ENCODE data around the gene FAM90A1.
"Not testable (repeated sequence)": the region's sequence is repeated elsewhere in the genome, so short reads cannot be mapped to it uniquely, and the experiment has no call there.

DNA sequence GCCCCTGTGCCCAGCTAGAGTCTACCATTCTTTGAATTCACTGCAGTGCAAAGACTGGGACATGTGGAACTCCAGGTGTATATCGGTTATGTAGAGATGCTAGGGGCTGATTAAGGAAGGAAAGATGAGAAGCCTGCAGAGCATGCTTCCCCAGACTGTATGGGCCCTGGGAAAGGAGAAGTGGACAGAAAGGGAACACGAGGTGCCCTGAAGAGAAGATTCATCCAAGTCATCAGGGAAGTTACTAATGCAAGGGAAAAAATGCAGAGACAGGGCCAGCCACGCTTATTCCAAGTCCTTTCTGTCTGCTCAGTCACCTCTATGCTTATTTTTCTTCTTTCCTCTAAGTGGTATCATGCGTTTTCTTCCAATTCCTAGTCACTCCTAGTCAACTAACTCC, 39.3 kb upstream of the FAM90A1 start:
- TF ChIP-seq POLR2A (IDR thresholded peaks at IDR 0.05; ENCODE audit: low read depth); POLR2AphosphoS5 (IDR thresholded peaks at IDR 0.05): not testable (repeated sequence)
- TF ChIP-seq, protein P1, sequence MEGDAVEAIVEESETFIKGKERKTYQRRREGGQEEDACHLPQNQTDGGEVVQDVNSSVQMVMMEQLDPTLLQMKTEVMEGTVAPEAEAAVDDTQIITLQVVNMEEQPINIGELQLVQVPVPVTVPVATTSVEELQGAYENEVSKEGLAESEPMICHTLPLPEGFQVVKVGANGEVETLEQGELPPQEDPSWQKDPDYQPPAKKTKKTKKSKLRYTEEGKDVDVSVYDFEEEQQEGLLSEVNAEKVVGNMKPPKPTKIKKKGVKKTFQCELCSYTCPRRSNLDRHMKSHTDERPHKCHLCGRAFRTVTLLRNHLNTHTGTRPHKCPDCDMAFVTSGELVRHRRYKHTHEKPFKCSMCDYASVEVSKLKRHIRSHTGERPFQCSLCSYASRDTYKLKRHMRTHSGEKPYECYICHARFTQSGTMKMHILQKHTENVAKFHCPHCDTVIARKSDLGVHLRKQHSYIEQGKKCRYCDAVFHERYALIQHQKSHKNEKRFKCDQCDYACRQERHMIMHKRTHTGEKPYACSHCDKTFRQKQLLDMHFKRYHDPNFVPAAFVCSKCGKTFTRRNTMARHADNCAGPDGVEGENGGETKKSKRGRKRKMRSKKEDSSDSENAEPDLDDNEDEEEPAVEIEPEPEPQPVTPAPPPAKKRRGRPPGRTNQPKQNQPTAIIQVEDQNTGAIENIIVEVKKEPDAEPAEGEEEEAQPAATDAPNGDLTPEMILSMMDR (IDR thresholded peaks at IDR 0.05) = not testable (repeated sequence)

Measured in esophagus muscularis mucosa (tissue), 3 donors.